Measurements from ENCODE around the gene UQCRHL.

UQCRHL gene

GRCh38 chr1:15804060-15804459, 3.4 kb downstream of the UQCRHL start:
- no peak for TF ChIP-seq CTCF (IDR thresholded peaks at IDR 0.05; ENCODE audit: low read depth, low read length)
- DNase-seq (ENCODE audit: low read depth in 2 of 2): no peak
- no peak overlapping the region for H3K4me3 ChIP-seq (replicated peaks in 1 of 2; ENCODE audit: low read depth in 2 of 2, low read length in 2 of 2)

- peak in 1 of 2 donors; percentile 43 for DNase-seq (ENCODE audit: low read depth in 2 of 2)
- H3K4me3 ChIP-seq (replicated peaks in 1 of 2; ENCODE audit: low read depth in 2 of 2, low read length in 2 of 2): no peak overlapping the region
- peak; percentile 25 for TF ChIP-seq CTCF (IDR thresholded peaks at IDR 0.05; ENCODE audit: low read depth, low read length)
Observed at GRCh38 chr1:15803380-15803779, 4.1 kb downstream of the UQCRHL start.

GRCh38 chr1:15802234-15802965, 5.0 kb downstream of the UQCRHL start:
- no peak for TF ChIP-seq CTCF (IDR thresholded peaks at IDR 0.05; ENCODE audit: low read depth, low read length)
- DNase-seq (ENCODE audit: low read depth in 2 of 2): no peak
- no peak overlapping the region for H3K4me3 ChIP-seq (replicated peaks in 1 of 2; ENCODE audit: low read depth in 2 of 2, low read length in 2 of 2)

- H3K4me3 ChIP-seq (replicated peaks in 1 of 2; ENCODE audit: low read depth in 2 of 2, low read length in 2 of 2): no peak overlapping the region
- peak; percentile 71 to 75 for DNase-seq (ENCODE audit: low read depth in 2 of 2)
- TF ChIP-seq CTCF (IDR thresholded peaks at IDR 0.05; ENCODE audit: low read depth, low read length): no peak
Observed at GRCh38 chr1:15799928-15800835, 7.3 kb downstream of the UQCRHL start.

- no peak for TF ChIP-seq CTCF (IDR thresholded peaks at IDR 0.05; ENCODE audit: low read depth, low read length)
- peak; percentile 98 to 99 for DNase-seq (ENCODE audit: low read depth in 2 of 2)
- no peak overlapping the region for H3K4me3 ChIP-seq (replicated peaks in 1 of 2; ENCODE audit: low read depth in 2 of 2, low read length in 2 of 2)
Observed at GRCh38 chr1:15799004-15799867, 8.2 kb downstream of the UQCRHL start.

- no peak for TF ChIP-seq CTCF (IDR thresholded peaks at IDR 0.05; ENCODE audit: low read depth, low read length)
- H3K4me3 ChIP-seq (replicated peaks in 1 of 2; ENCODE audit: low read depth in 2 of 2, low read length in 2 of 2): no peak overlapping the region
- DNase-seq (ENCODE audit: low read depth in 2 of 2): peak; percentile 35 to 53
Observed at GRCh38 chr1:15797614-15798390, 9.6 kb downstream of the UQCRHL start.

Measured in cardiac fibroblast (primary cell).